Measurements from ENCODE around the gene C22orf23. TPM values are rescaled to one million over a fixed set of nuclear protein-coding genes. Genes with fewer than 3 reads are reported as not detected.
"Not testable (repeated sequence)": the region's sequence is repeated elsewhere in the genome, so short reads cannot be mapped to it uniquely, and the experiment has no call there.

C22orf23 gene
- total RNA-seq, 2 experiments from 2014 or later, result 0.40 to 0.41 TPM

DNA sequence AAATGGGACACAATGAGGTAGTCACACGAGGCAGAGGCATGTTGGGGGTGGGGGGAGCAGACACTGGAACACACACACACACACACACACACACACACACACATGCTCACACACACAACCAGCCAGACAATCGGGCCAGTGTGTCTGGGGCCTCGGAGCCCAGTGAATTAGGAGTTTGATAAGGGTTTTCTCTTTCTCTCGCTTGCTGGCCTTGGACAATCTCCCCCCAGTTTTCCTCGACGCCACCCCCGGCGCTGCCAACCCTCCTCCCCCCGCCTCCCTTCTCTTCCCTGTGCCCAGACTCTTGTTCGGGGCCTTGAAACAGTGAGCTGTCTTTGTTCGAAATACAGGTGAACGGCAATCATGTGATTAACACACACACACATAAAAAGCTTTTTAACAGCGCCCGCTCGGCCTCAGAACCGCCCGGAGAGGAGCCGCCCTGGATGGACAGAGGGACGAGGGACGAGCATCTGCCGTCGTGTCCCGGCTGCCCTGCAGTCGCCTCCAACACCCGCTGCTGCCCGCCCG lies 32.4 kb upstream of the C22orf23 start:
- no peaks in the 10 kb centered on the region for H3K9me3 Mint-ChIP-seq
- no peak overlapping the region for H3K27ac Mint-ChIP-seq
- H3K4me1 Mint-ChIP-seq, result no peaks in the 10 kb centered on the region
- no peaks in the 10 kb centered on the region for H3K27me3 Mint-ChIP-seq
- no peaks in the 10 kb centered on the region for H3K36me3 Mint-ChIP-seq
- no peak overlapping the region for H3K4me3 Mint-ChIP-seq
- no peak for DNase-seq

DNA sequence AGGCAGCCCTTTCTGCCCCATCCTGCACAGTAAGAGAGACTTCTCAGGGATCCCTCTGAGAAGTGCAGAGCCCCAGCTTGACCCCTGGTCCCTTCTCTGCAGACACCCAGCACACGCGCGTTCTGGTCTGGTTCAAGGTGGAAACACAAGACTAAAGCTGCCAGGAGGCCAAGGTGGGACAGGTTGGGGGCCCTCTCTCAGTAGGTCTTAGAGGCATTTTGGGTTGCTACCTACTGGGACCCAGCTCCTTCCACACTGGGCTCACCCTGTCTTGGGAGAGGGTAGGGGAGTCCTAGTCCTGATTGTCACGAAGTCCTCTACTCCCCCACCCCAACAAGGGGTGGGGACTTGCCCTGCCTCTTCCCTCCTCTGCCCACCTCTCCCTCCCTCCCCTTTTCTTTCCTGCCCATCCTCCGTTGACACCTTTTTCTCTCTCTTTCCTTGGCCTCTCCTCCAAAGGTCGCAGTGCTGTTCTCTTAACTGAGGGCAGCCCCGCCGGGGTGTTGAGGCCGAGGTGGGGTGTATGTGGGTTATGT lies 31.7 kb upstream of the C22orf23 start:
- Mint-ChIP-seq H3K4me3 (no peak overlapping the region), H3K4me1 (no peaks in the 10 kb centered on the region), H3K27me3 (no peaks in the 10 kb centered on the region), H3K27ac (no peak overlapping the region), H3K36me3 (no peaks in the 10 kb centered on the region), H3K9me3 (no peaks in the 10 kb centered on the region)
- DNase-seq, result no peak

GRCh38 chr22:37983860-37984791 lies 30.7 kb upstream of the C22orf23 start, which contains the start of gene SOX10:
Gene SOX10, minus strand, starts transcription at chr22:37984555. Its CDS starts 771 bp downstream, at chr22:37983784.
- Mint-ChIP-seq H3K27ac (no peak within 1 kb of the TSS), H3K27me3 (no peaks in the 10 kb centered on the region), H3K9me3 (no peaks in the 10 kb centered on the region), H3K4me3 (no peak within 1 kb of the TSS), H3K4me1 (no peaks in the 10 kb centered on the region), H3K36me3 (no peaks in the 10 kb centered on the region)
- DNase-seq, result no peak

- H3K27ac Mint-ChIP-seq, result no peak overlapping the region
- H3K36me3 Mint-ChIP-seq, result no peaks in the 10 kb centered on the region
- no peak for DNase-seq
- H3K27me3 Mint-ChIP-seq, result no peaks in the 10 kb centered on the region
- H3K4me3 Mint-ChIP-seq, result no peak overlapping the region
- no peaks in the 10 kb centered on the region for H3K9me3 Mint-ChIP-seq
- no peaks in the 10 kb centered on the region for H3K4me1 Mint-ChIP-seq
Measured at GRCh38 chr22:37982938-37983859, 29.8 kb upstream of the C22orf23 start.

- DNase-seq, result no peak
- Mint-ChIP-seq H3K36me3 (no peaks in the 10 kb centered on the region), H3K4me3 (no peak overlapping the region), H3K27me3 (no peaks in the 10 kb centered on the region), H3K4me1 (no peaks in the 10 kb centered on the region), H3K27ac (no peak overlapping the region), H3K9me3 (no peaks in the 10 kb centered on the region)
Measured at GRCh38 chr22:37982151-37982785, 28.9 kb upstream of the C22orf23 start.

DNA sequence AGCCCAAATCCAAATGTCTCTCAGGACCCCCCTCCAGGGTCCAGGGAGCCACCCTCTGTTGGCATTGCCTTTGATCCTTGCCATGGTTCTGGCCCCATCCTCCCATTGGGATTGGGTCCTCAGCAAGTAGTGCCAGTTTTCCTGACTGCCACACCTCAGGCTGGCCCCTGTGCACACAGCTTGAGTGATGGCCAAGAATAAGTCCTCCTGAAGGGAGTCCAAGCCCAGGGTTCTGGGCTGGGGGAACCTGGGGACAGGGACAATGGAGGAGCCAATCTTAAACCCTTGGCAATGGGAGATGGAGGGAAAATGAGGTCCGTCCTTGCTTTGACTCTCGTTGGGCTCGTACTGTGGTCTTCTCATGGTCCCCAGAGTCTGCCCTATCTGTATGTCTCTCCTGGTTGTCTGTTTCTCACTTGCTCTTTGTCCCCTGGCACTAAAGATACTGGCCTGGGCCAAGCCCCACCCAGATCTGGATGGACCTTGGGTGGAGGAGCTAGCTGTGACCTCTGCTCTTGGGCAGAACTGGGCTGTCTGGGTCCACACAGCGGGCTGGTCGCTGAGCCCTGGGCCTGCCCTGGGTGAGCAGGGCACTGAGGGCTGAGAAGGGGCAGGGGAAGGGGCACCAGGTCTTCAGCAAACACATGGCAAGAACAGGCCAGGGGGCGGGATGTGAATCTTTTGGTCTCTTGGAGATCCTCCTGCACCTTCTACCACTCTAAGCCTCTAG lies 28.0 kb upstream of the C22orf23 start:
- Mint-ChIP-seq H3K4me1 (no peaks in the 10 kb centered on the region), H3K9me3 (no peaks in the 10 kb centered on the region), H3K27ac (no peak overlapping the region), H3K36me3 (no peaks in the 10 kb centered on the region), H3K4me3 (no peak overlapping the region), H3K27me3 (no peaks in the 10 kb centered on the region)
- DNase-seq, result no peak

DNA sequence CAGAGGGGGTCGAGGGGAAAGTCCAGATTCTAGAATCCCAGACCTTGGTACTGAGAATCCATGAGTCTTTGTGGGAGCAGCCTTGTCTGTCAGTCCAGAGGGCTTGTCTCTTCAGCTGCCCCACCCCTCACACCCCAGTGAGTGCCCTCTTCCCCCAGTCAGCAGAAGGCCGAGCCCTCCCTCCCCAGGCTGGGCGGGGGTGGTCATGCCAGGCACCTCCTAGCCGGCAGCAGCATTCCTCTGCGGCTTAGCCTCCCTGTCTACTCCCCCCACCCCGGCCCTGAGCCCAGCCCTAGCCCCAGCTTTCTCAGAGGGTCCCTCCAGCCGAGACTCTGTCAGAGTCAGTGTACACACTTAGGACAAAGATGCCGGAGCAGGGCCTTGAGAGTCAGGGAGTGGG lies 26.4 kb upstream of the C22orf23 start:
- Mint-ChIP-seq H3K9me3 (no peaks in the 10 kb centered on the region), H3K27ac (no peak overlapping the region), H3K36me3 (no peaks in the 10 kb centered on the region), H3K4me3 (no peak overlapping the region), H3K27me3 (no peaks in the 10 kb centered on the region), H3K4me1 (no peaks in the 10 kb centered on the region)
- no peak for DNase-seq

GRCh38 chr22:37976547-37976946 lies 23.1 kb upstream of the C22orf23 start:
- Mint-ChIP-seq H3K4me1 (no peaks in the 10 kb centered on the region), H3K27me3 (no peaks in the 10 kb centered on the region), H3K9me3 (no peaks in the 10 kb centered on the region), H3K27ac (no peak overlapping the region), H3K4me3 (no peak overlapping the region), H3K36me3 (no peaks in the 10 kb centered on the region)
- no peak for DNase-seq

DNA sequence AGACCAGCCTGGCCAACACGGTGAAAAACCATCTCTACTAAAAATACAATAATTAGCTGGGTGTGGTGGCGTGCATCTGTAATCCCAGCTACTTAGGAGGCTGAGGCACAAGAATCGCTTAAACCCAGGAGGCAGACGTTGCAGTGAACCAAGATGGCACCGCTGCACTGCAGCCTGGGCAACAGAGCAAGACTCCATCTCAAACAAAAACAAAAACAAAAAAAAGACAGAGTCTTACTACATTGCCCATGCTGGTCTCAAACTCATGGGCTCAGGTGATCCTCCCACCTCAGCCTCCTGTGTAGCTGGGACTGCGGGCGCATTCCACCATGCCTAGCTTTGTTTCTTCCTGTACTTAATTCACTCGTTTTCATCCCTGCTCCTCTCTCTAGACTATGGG lies 22.6 kb upstream of the C22orf23 start:
- not testable (repeated sequence) for H3K4me1 Mint-ChIP-seq, H3K27ac Mint-ChIP-seq, H3K27me3 Mint-ChIP-seq, H3K36me3 Mint-ChIP-seq, DNase-seq, H3K4me3 Mint-ChIP-seq, H3K9me3 Mint-ChIP-seq

- H3K4me3 Mint-ChIP-seq, result no peak overlapping the region
- no peak overlapping the region for H3K27ac Mint-ChIP-seq
Measured at GRCh38 chr22:37975153-37975552, 21.8 kb upstream of the C22orf23 start.

GRCh38 chr22:37973271-37974170 lies 20.1 kb upstream of the C22orf23 start:
- Mint-ChIP-seq H3K27ac (no peak overlapping the region), H3K4me3 (no peak overlapping the region), H3K27me3 (no peaks in the 10 kb centered on the region), H3K9me3 (no peaks in the 10 kb centered on the region), H3K4me1 (no peaks in the 10 kb centered on the region), H3K36me3 (peaks cover 5% of the 10 kb centered on the region)
- no peak for DNase-seq

More at GRCh38 chr22:37975153-37975552, 21.8 kb upstream of the C22orf23 start:
- Mint-ChIP-seq H3K9me3 (no peaks in the 10 kb centered on the region), H3K36me3 (no peaks in the 10 kb centered on the region), H3K27me3 (no peaks in the 10 kb centered on the region), H3K4me1 (no peaks in the 10 kb centered on the region)
- no peak for DNase-seq

DNA sequence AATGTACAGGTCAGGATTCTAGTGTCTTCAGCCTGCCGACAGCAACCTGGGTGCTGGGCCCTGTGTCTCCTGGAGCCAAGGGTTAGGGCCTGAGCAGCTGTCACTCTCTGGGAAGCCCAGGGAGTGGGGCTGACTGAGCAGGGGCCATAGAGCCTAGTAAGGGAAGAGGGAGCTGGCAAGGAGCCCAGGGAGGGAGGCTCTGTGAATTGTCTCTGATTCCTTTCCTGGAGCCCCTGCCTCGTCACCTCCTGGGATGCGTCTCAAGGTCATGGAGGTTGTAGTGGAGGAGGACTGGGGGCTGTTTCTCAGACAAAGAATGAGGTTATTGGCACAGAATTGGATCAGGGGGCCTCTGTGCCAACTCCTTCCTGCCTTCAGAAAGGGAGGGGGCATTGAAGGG lies 19.1 kb upstream of the C22orf23 start:
- Mint-ChIP-seq H3K4me3 (no peak overlapping the region), H3K4me1 (no peaks in the 10 kb centered on the region), H3K27ac (no peak overlapping the region), H3K9me3 (no peaks in the 10 kb centered on the region), H3K27me3 (no peaks in the 10 kb centered on the region), H3K36me3 (peaks cover 8% of the 10 kb centered on the region)
- DNase-seq, result no peak

Measured in activated naive CD8-positive, alpha-beta T cell treated with anti-CD3 and anti-CD28 coated beads for 36 hours (primary cell).